H1 (cell line): ENCODE data around the gene SLC9A7. TPM values are rescaled to one million over a fixed set of nuclear protein-coding genes. Genes with fewer than 3 reads are reported as not detected.

Experiments
- CTCF ChIA-PET: fragments of 300-600 bp; sonication (Branson Sonifier 250); formaldehyde crosslinking; loops from one replicate; lab custom pipeline; 2021; ENCODE audit not compliant: partially characterized antibody; lab: Charles Lee
- POLR2A ChIA-PET: fragments of 300-600 bp; sonication (Branson Sonifier 250); formaldehyde crosslinking; loops from one replicate; lab custom pipeline; 2021; ENCODE audit warnings: inconsistent platforms; ENCODE audit not compliant: partially characterized antibody; lab: Charles Lee
- DNase-seq, 2 experiments: peaks; one replicate each; pipeline versions ENCODE4 v3.0.0 to v3.0.0-alpha.2; 2010 to 2022; ENCODE audit warnings: low spot score in 2 of 2, low read depth in 1 of 2, mixed read lengths in 1 of 2
- FAIRE-seq: peaks from 2 replicates; lab custom pipeline; 2011; peaks lifted over from hg19 to GRCh38; lab: Jason Lieb, UNC
- H2AFZ ChIP-seq: 2 replicates; pipeline ENCODE4 v1.8.1; 2012; ENCODE audit warnings: low read length, inconsistent platforms
- H2AK5ac ChIP-seq: 2 replicates; pipeline ENCODE4 v1.6.1; 2013; ENCODE audit warnings: low read depth, low read length
- H2BK120ac ChIP-seq: replicated peaks from 2 replicates; pipeline ENCODE3; 2013; ENCODE audit warnings: low read depth, low read length, inconsistent platforms
- H2BK12ac ChIP-seq: 2 replicates; pipeline ENCODE4 v1.6.1; 2013; ENCODE audit warnings: low read depth, low read length
- H2BK15ac ChIP-seq: 2 replicates; pipeline ENCODE4 v1.6.1; 2013; ENCODE audit warnings: low read length
- H2BK20ac ChIP-seq: 2 replicates; pipeline ENCODE4 v1.6.1; 2013; ENCODE audit warnings: low read length
- H2BK5ac ChIP-seq: 2 replicates; pipeline ENCODE4 v1.6.1; 2013; ENCODE audit warnings: low read depth, low read length
- H3K14ac ChIP-seq: 2 replicates; pipeline ENCODE4 v1.6.1; 2013; ENCODE audit warnings: inconsistent platforms; ENCODE audit not compliant: insufficient read length
- H3K18ac ChIP-seq: 2 replicates; pipeline ENCODE4 v1.6.1; 2013; ENCODE audit warnings: low read length; ENCODE audit errors: extremely low read depth
- H3K23ac ChIP-seq: 2 replicates; pipeline ENCODE4 v1.6.1; 2013; ENCODE audit warnings: inconsistent platforms; ENCODE audit not compliant: insufficient read length
- H3K23me2 ChIP-seq: 2 replicates; pipeline ENCODE4 v1.6.1; 2013; ENCODE audit warnings: low read depth, low read length
- H3K27ac ChIP-seq: 2 replicates; pipeline ENCODE4 v1.6.1; 2011; ENCODE audit warnings: low read depth, low read length, inconsistent platforms
- H3K27me3 ChIP-seq, 4 experiments: replicated peaks in 1 of 4; 1 replicate in 1 of 4; 2 replicates in 3 of 4; pipeline versions ENCODE4 v1.6.1 to v1.8.1; 2011 to 2013; ENCODE audit warnings: low read length in 3 of 4, mild to moderate bottlenecking in 3 of 4, inconsistent platforms in 2 of 4, mixed read lengths in 2 of 4, moderate library complexity in 1 of 4; ENCODE audit not compliant: control insufficient read depth in 3 of 4, insufficient read depth in 3 of 4; ENCODE audit errors: extremely low read depth in 1 of 4
- H3K36me3 ChIP-seq, 4 experiments: 2 replicates each; pipeline versions ENCODE4 v1.6.1 to v1.8.1; 2011 to 2013; ENCODE audit warnings: mild to moderate bottlenecking in 4 of 4, low read length in 3 of 4, moderate library complexity in 2 of 4, control low read depth in 1 of 4, inconsistent platforms in 1 of 4; ENCODE audit not compliant: insufficient read depth in 4 of 4, control insufficient read depth in 2 of 4
- H3K4ac ChIP-seq: replicated peaks from 2 replicates; pipeline ENCODE3; 2013; ENCODE audit warnings: low read length, low read depth, mixed read lengths, inconsistent platforms; ENCODE audit not compliant: insufficient read length
- H3K4me1 ChIP-seq, 4 experiments: replicated peaks in 1 of 4; 1 replicate in 1 of 4; 2 replicates in 3 of 4; pipeline versions ENCODE4 v1.6.1 to v1.8.1; 2011 to 2013; ENCODE audit warnings: low read length in 3 of 4, inconsistent platforms in 2 of 4, mixed read lengths in 1 of 4; ENCODE audit not compliant: insufficient read depth in 4 of 4, control insufficient read depth in 3 of 4
- H3K4me2 ChIP-seq, 2 experiments: 2 replicates each; pipeline versions ENCODE4 v1.6.1 to v1.8.1; 2011 to 2013; ENCODE audit warnings: low read depth in 2 of 2, low read length in 2 of 2, control low read depth in 1 of 2, inconsistent platforms in 1 of 2, mild to moderate bottlenecking in 1 of 2; ENCODE audit not compliant: insufficient read depth in 1 of 2
- H3K4me3 ChIP-seq, 4 experiments: fragments of 200-600, 300-600 bp in 1 of 4; sonication (generic), shearing (Covaris generic), sonication (Bioruptor Twin) in 1 of 4; 2 replicates each; pipeline versions ENCODE4 v1.5.1 to v1.8.1; 2011 to 2016; ENCODE audit warnings: low read length in 4 of 4, low read depth in 3 of 4, control low read depth in 2 of 4, inconsistent platforms in 2 of 4, mild to moderate bottlenecking in 2 of 4, mixed read lengths in 1 of 4, moderate library complexity in 1 of 4; ENCODE audit not compliant: insufficient read depth in 2 of 4; ENCODE audit errors: extremely low read depth in 1 of 4
- H3K56ac ChIP-seq: replicated peaks from 2 replicates; pipeline ENCODE3; 2013; ENCODE audit warnings: low read depth, mild to moderate bottlenecking, mixed read lengths, low read length, inconsistent platforms; ENCODE audit not compliant: insufficient read length
- H3K79me1 ChIP-seq: 2 replicates; pipeline ENCODE4 v1.6.1; 2013; ENCODE audit warnings: low read depth, low read length, control low read depth
- H3K79me2 ChIP-seq, 2 experiments: 2 replicates each; pipeline versions ENCODE4 v1.6.1 to v1.8.1; 2012 to 2013; ENCODE audit warnings: low read length in 2 of 2, mild to moderate bottlenecking in 2 of 2, inconsistent platforms in 1 of 2; ENCODE audit not compliant: insufficient read depth in 2 of 2, control insufficient read depth in 1 of 2
- H3K9ac ChIP-seq, 4 experiments: replicated peaks in 1 of 4; 1 replicate in 1 of 4; 2 replicates in 3 of 4; pipeline versions ENCODE4 v1.6.1 to v1.8.1; 2011 to 2013; ENCODE audit warnings: low read depth in 3 of 4, low read length in 3 of 4, control low read depth in 2 of 4, mild to moderate bottlenecking in 2 of 4, moderate library complexity in 2 of 4, inconsistent platforms in 1 of 4; ENCODE audit errors: extremely low read depth in 1 of 4
- H3K9me3 ChIP-seq, 2 experiments: 2 replicates each; pipeline versions ENCODE4 v1.6.1 to v1.8.1; 2012 to 2013; ENCODE audit warnings: mild to moderate bottlenecking in 2 of 2, moderate library complexity in 2 of 2, control low read depth in 1 of 2, inconsistent platforms in 1 of 2, low read depth in 1 of 2, low read length in 1 of 2, mixed read lengths in 1 of 2; ENCODE audit not compliant: insufficient read depth in 2 of 2
- H4K20me1 ChIP-seq, 2 experiments: replicated peaks in 1 of 2; 2 replicates each; pipeline versions ENCODE3 to v1.8.1; 2011 to 2013; ENCODE audit warnings: inconsistent platforms in 2 of 2, low read length in 2 of 2, mild to moderate bottlenecking in 1 of 2; ENCODE audit not compliant: insufficient read depth in 2 of 2, control insufficient read depth in 1 of 2
- H4K5ac ChIP-seq: 2 replicates; pipeline ENCODE4 v1.6.1; 2013; ENCODE audit warnings: low read length, low read depth, mixed read lengths, inconsistent platforms; ENCODE audit not compliant: insufficient read length
- H4K8ac ChIP-seq: 2 replicates; pipeline ENCODE4 v1.8.0; 2013; ENCODE audit warnings: mild to moderate bottlenecking, moderate library complexity, low read length, inconsistent platforms; ENCODE audit not compliant: insufficient read depth; ENCODE audit errors: extremely low read depth
- H4K91ac ChIP-seq: replicated peaks from 2 replicates; pipeline ENCODE3; 2013; ENCODE audit warnings: low read length, mixed read lengths, inconsistent platforms; ENCODE audit not compliant: insufficient read length
- HDAC2 ChIP-seq, 2 experiments: fragments of 300-600 bp in 1 of 2; sonication (generic) in 1 of 2; IDR thresholded peaks; 2 replicates each; pipeline ENCODE4 v1.6.1; 2011 to 2012; ENCODE audit warnings: low read depth in 2 of 2, low read length in 2 of 2, mild to moderate bottlenecking in 2 of 2, moderate library complexity in 2 of 2, borderline replicate concordance in 1 of 2, inconsistent platforms in 1 of 2
- JUN ChIP-seq: IDR thresholded peaks from 2 replicates; pipeline ENCODE4 v1.6.1; 2011; ENCODE audit warnings: low read depth, mild to moderate bottlenecking, improper control_type of control experiment, low read length
- KDM4A ChIP-seq: IDR thresholded peaks from one replicate; pipeline ENCODE4 v1.7.1; 2012; ENCODE audit warnings: low read depth, mild to moderate bottlenecking, moderate library complexity, low read length, inconsistent platforms; ENCODE audit not compliant: severe bottlenecking
- POLR2A ChIP-seq, 2 experiments: IDR thresholded peaks; 1 replicate in 1 of 2; 2 replicates in 1 of 2; pipeline ENCODE4 v1.6.1; 2011; ENCODE audit warnings: low read depth in 2 of 2, low read length in 2 of 2, mild to moderate bottlenecking in 2 of 2; ENCODE audit errors: control extremely low read depth in 1 of 2
- POLR2AphosphoS5 ChIP-seq: IDR thresholded peaks from 2 replicates; pipeline ENCODE4 v1.6.1; 2011; ENCODE audit warnings: low read depth, low read length
- POU5F1 ChIP-seq: IDR thresholded peaks from 2 replicates; pipeline ENCODE4 v1.6.1; 2011; ENCODE audit warnings: low read depth, mild to moderate bottlenecking, low read length, moderate library complexity
- RFX5 ChIP-seq: IDR thresholded peaks from 2 replicates; pipeline ENCODE4 v1.6.1; 2011; ENCODE audit warnings: low read depth, low read length, improper control_type of control experiment, borderline replicate concordance
- RNF2 ChIP-seq: fragments of 200-900, 300-1000 bp; sonication (generic); IDR thresholded peaks from 2 replicates; pipeline ENCODE4 v1.7.1; 2016; ENCODE audit warnings: borderline replicate concordance, low read depth, mild to moderate bottlenecking, antibody characterized with exemption, low read length; ENCODE audit not compliant: poor library complexity, severe bottlenecking; ENCODE audit errors: missing control alignments
- SP4 ChIP-seq: IDR thresholded peaks from 2 replicates; pipeline ENCODE4 v1.6.1; 2012; ENCODE audit warnings: low read length, inconsistent platforms
- TAF7 ChIP-seq: optimal IDR thresholded peaks from 2 replicates; pipeline ENCODE3; 2011; ENCODE audit warnings: low read depth, mild to moderate bottlenecking, inconsistent platforms, low read length, moderate library complexity, borderline replicate concordance
- TBP ChIP-seq: IDR thresholded peaks from 2 replicates; pipeline ENCODE4 v1.6.1; 2011; ENCODE audit warnings: low read depth, low read length, improper control_type of control experiment
- ZNF274 ChIP-seq: IDR thresholded peaks from 2 replicates; pipeline ENCODE4 v1.7.0; 2012; ENCODE audit warnings: low read length, borderline replicate concordance; ENCODE audit errors: extremely low read depth
- WGBS, 2 experiments: shearing (Covaris generic) in 1 of 2; methylation state at CpG; one replicate each; pipeline versions ENCODE4 v1.1.6 to v1.1.7; 2013 to 2015; ENCODE audit warnings: low lambda C conversion rate in 2 of 2, mixed read lengths in 2 of 2, inconsistent platforms in 1 of 2, low coverage in 1 of 2, missing lambda C conversion rate in 1 of 2; ENCODE audit not compliant: insufficient replicate concordance in 2 of 2, insufficient coverage in 1 of 2, insufficient read length in 1 of 2; ENCODE audit errors: extremely low coverage in 1 of 2, missing lambda C conversion rate in 1 of 2; 5-methylcytosine and 5-hydroxymethylcytosine counted together
- polyA plus RNA-seq, 7 experiments: library from polyadenylated mRNA; depleted of rRNA in 3 of 7; stranded (reverse) in 5 of 7; unstranded in 2 of 7; fragments of >200 nt in 5 of 7; fragments of 200-250 nt in 2 of 7; gene quantifications; 1 replicate in 5 of 7; 2 replicates in 1 of 7; 4 replicates in 1 of 7; pipeline versions ENCODE4 v1.2.1 to v1.2.3, GENCODE V29; 2011 to 2013; ENCODE audit warnings: missing spikeins in 2 of 7, mixed read lengths in 2 of 7
- total RNA-seq: library from RNA; stranded (reverse); fragmentation: NEBNext Ultra II Directional; extraction: Animal tissue kit (Norgen Biotek cat#: 25700); gene quantifications from 2 replicates; pipeline ENCODE4 v1.2.1, GENCODE V29; 2021
- TF ChIP-seq, protein P1 (sequence below): IDR thresholded peaks from 2 replicates; pipeline ENCODE4 v1.6.1; 2011; ENCODE audit warnings: low read length, improper control_type of control experiment

SLC9A7 gene
- total and polyA plus RNA-seq, 2 of the 8 experiments (the other 6 are each of a cell fraction or from before 2014, with no cell fraction given): 6.7 to 17.2 TPM

DNA sequence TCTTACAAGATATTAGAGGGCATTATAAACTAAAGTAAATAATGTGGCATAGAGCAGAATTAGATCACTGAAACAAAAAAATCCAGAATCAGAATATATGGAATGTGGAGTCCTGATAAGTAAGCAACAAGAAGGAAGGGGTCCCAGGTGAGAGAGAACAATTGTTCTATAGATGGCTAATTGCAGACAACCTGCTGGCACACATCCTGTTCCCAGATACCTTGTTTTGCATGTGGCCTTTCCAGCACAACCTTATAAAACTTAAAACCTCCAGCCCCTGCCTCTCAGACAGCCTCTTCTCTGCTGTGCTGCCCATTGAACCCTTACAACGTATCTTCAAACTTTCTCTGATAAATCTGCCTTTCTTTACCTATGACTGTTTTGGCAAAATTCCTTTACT, 209.0 kb downstream of the SLC9A7 start:
- no peak overlapping the region for H2AFZ ChIP-seq
- no peak overlapping the region for H4K91ac ChIP-seq
- no peaks in the 10 kb centered on the region for H4K20me1 ChIP-seq
- POLR2A ChIA-PET: no interaction called here
- no peak overlapping the region for H3K9ac ChIP-seq
- no peak overlapping the region for H3K27ac ChIP-seq
- no peak overlapping the region for H2BK5ac ChIP-seq
- H3K9me3 ChIP-seq: peaks cover 0 to 2% of the 10 kb centered on the region in 2 experiments; a peak in 1 of 4 replicates
- H4K8ac ChIP-seq: no peak overlapping the region
- no peaks in the 10 kb centered on the region for H3K79me1 ChIP-seq
- H3K4me3 ChIP-seq: no peak overlapping the region
- no peak overlapping the region for H2AK5ac ChIP-seq
- H3K4ac ChIP-seq: no peak overlapping the region
- H3K23me2 ChIP-seq: no peaks in the 10 kb centered on the region
- H2BK15ac ChIP-seq: no peak overlapping the region
- H3K23ac ChIP-seq: no peak overlapping the region
- H3K79me2 ChIP-seq: peaks cover 11 to 29% of the 10 kb centered on the region in 2 experiments; a peak in 3 of 4 replicates
- H3K4me1 ChIP-seq: peaks cover 0 to 3% (median 3%) of the 10 kb centered on the region in 4 experiments; a peak in 2 of 7 replicates
- no peak overlapping the region for H2BK20ac ChIP-seq
- DNase-seq (no peak), FAIRE-seq (no peak)
- no peak overlapping the region for H3K56ac ChIP-seq
- H2BK120ac ChIP-seq: no peak overlapping the region
- WGBS, 2 experiments: 92% methylated on average over 1 of the region's 1 CpG; no CpG with 5 or more reads in 1 of the 2 experiments
- no peak overlapping the region for H2BK12ac ChIP-seq
- no peak overlapping the region; the same call in 1 of the 2 replicates for H3K18ac ChIP-seq
- no peak overlapping the region for H3K4me2 ChIP-seq
- H3K27me3 ChIP-seq: no peaks in the 10 kb centered on the region
- peaks cover 0 to 24% (median 3%) of the 10 kb centered on the region in 4 experiments; a peak in 3 of 8 replicates for H3K36me3 ChIP-seq
- CTCF ChIA-PET: no interaction called here
- no peak overlapping the region for H3K14ac ChIP-seq
- H4K5ac ChIP-seq: no peak overlapping the region
- TF ChIP-seq POLR2A (IDR thresholded peaks at IDR 0.05; ENCODE audit: control extremely low read depth in 1 of 2, low read depth in 2 of 2, low read length in 2 of 2): no peak
- TF ChIP-seq, protein P1, sequence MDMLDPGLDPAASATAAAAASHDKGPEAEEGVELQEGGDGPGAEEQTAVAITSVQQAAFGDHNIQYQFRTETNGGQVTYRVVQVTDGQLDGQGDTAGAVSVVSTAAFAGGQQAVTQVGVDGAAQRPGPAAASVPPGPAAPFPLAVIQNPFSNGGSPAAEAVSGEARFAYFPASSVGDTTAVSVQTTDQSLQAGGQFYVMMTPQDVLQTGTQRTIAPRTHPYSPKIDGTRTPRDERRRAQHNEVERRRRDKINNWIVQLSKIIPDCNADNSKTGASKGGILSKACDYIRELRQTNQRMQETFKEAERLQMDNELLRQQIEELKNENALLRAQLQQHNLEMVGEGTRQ: no peak
- TF ChIP-seq RNF2: no peak
- TF ChIP-seq ZNF274: no peak
- TF ChIP-seq RFX5: no peak
- no peak for TF ChIP-seq POLR2AphosphoS5
- TF ChIP-seq TBP: no peak
- no peak for TF ChIP-seq SP4
- TF ChIP-seq POU5F1: no peak
- no peak for TF ChIP-seq HDAC2 (IDR thresholded peaks at IDR 0.05; ENCODE audit: borderline replicate concordance in 1 of 2, low read depth in 2 of 2, low read length in 2 of 2)
- TF ChIP-seq TAF7: no peak
- no peak for TF ChIP-seq KDM4A
- TF ChIP-seq JUN: no peak
